Adipocyte (in vitro differentiated cells): ENCODE data around the gene DNAJB1.

Source experiments
- DNase-seq: peaks from one replicate; pipeline ENCODE4 v3.0.0-alpha.2; 2015; ENCODE audit warnings: low read depth
- H3K27me3 ChIP-seq: replicated peaks from 2 replicates; pipeline ENCODE4 v1.7.0; 2013; ENCODE audit warnings: mild to moderate bottlenecking, low read length, moderate library complexity; ENCODE audit not compliant: control insufficient read depth, insufficient read depth
- H3K36me3 ChIP-seq: 2 replicates; pipeline ENCODE4 v1.7.0; 2013; ENCODE audit warnings: low read length, mild to moderate bottlenecking, moderate library complexity; ENCODE audit not compliant: control insufficient read depth, insufficient read depth, severe bottlenecking
- H3K4me1 ChIP-seq: 2 replicates; pipeline ENCODE4 v1.7.0; 2013; ENCODE audit warnings: mild to moderate bottlenecking, low read length, moderate library complexity; ENCODE audit not compliant: control insufficient read depth, insufficient read depth
- H3K4me3 ChIP-seq: 2 replicates; pipeline ENCODE4 v1.7.0; 2013; ENCODE audit warnings: mild to moderate bottlenecking, low read length, moderate library complexity
- H3K9ac ChIP-seq: 2 replicates; pipeline ENCODE4 v1.7.0; 2013; ENCODE audit warnings: mild to moderate bottlenecking, low read length, moderate library complexity
- H3K9me3 ChIP-seq: 2 replicates; pipeline ENCODE4 v1.7.0; 2013; ENCODE audit warnings: mild to moderate bottlenecking, low read length, moderate library complexity; ENCODE audit not compliant: control insufficient read depth

DNAJB1 gene

DNA sequence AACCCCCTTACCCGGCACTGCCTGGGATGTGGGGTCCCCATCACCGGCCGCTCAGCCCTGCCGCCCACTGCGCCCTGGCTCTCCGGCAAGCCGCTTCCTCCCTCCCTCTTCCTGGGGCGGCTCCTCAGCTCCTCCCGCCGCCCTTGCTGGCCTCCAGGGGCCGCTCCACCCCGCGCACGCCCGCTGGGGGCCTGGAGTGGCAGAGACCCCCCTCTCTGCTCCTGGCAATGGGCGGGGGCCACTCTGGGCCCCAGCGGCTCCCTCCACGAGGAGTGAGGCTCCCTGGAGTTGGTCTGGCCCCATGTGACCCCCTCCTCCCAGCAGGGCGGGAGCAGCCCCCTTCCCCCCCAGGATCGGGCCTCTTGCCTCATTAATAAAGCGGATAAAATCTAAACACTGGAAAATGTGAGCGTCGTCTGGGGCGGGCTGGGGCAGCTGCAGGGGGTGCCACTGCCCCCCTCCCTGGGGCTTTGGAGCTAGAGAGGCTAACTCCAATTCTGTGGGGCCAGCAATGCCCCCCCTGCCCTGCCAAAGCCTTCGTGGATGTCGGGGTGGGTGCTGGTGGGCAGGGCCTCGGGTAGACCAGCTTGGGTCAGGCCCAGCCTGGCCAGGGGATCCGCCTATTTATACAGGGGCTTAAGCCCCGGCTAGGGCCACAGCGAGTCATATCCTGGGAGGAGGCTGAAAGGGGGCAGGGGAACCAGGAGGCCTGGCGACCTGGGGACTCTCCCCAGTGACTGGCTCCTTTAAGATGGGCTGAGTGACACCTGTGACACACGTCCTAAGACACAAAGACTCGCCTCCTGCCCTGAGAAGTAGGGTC is 42.7 kb downstream of the DNAJB1 start, which contains the start of gene PTGER1:
Gene PTGER1, minus strand, starts transcription at position 104 of the 823 bp plus-strand sequence. CDS start 1,034 bp downstream, outside the sequence.
- H3K9me3 ChIP-seq, result no peaks in the 10 kb centered on the region
- no peak within 1 kb of the TSS for H3K4me3 ChIP-seq
- peaks cover 13% of the 10 kb centered on the region for H3K4me1 ChIP-seq
- peaks cover 24% of the 10 kb centered on the region for H3K36me3 ChIP-seq
- no peak within 1 kb of the TSS for H3K9ac ChIP-seq
- no peaks in the 10 kb centered on the region for H3K27me3 ChIP-seq
- DNase-seq, result peak; percentile 39

DNA sequence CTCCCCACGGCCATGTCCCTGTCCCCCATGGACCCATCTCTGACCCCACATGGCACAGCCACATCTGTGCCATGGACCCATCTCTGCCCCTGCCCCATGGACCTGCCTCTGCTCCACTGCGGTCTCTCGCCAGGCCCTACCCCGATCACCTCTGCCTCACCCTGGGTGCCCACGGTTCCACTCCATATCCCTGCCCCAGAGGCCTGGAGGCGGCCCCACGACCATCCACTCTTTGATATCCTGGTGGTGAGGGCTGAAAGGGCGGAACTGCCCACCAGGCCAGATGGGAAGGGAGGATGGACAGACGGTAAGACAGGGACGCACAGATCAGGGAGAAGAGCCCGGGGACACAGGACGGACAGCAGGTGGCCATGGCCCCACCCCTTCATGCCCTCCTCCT is 43.4 kb downstream of the DNAJB1 start:
- no peak for DNase-seq
- H3K36me3 ChIP-seq, result peaks cover 27% of the 10 kb centered on the region
- no peaks in the 10 kb centered on the region for H3K27me3 ChIP-seq
- H3K9me3 ChIP-seq, result no peaks in the 10 kb centered on the region
- H3K4me3 ChIP-seq, result no peak overlapping the region
- H3K4me1 ChIP-seq, result peaks cover 13% of the 10 kb centered on the region
- no peak overlapping the region for H3K9ac ChIP-seq

DNA sequence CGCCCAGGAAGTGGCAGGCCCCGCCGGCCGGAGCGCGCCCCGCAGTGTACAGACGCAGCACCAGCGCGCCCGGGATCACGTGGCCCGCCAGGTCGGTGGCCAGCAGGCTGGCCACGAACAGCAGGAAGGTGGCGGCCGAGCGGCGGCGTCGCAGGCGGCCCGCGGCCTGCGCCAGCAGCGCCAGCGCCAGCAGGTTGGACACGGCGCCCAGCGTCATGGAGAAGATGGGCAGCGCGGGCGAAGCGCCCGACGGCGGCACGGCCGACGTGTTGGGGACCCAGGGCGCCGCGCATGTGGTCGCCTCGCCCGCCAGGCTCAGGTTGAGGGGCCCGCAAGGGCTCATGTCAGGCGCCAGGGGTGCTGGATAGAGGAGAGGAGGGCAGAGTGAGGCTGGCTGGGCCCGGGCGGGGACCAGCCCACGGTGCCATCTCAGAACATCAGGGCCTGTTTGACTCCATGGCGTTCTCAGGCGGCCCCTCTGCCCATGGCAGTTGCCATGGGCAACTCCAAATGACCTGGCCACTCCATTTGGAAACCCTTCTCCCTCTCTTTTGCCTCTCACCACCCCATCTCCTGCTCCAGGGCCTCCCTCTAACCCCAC is 44.1 kb downstream of the DNAJB1 start:
- Histone ChIP-seq H3K4me3 (no peak overlapping the region), H3K9me3 (no peaks in the 10 kb centered on the region), H3K27me3 (no peaks in the 10 kb centered on the region), H3K9ac (no peak overlapping the region), H3K4me1 (peaks cover 13% of the 10 kb centered on the region), H3K36me3 (peaks cover 24% of the 10 kb centered on the region)
- no peak for DNase-seq

DNA sequence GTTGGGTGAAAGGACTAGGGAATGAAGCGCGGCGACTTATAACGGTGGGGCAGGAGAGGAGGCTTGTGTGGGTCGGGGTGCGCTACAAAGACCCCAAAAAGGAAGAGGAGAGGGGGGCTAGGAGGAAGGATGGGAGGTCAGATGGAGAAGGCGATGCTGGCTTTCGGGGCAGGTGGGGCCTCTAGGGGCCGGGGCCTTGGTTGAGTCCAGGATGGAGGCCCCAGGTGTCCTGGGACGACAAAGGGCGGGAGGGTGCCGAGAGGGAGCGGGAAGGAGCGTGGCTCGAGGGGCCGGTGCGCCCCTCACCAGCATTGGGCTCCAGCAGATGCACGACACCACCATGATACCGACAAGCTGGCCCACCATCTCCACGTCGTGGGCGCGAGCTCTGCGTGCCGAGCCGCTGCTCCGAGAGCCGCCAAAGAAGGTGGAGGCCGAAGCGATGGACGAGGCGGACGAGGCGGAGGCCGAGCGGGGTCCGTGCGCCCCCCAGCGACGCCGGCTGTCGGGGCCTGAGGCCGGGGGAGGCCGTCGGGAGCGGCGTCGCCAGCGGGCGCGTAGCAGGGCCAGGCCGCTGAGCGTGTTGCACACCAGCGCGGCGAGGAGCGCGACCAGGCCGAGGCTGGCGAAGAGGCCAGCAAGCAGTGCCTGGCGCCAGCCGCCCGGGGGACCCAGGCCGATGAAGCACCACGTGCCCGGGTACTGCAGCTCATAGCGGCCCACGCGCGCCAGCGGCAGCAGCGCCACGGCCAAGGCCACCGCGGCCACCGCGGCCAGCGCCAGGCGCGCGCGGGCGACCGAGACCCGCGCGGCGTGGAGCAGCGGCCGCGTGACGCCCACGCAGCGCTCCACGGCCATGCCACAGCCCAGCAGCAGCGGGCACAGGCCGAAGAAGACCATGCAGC is 44.9 kb downstream of the DNAJB1 start:
- Histone ChIP-seq H3K9ac (no peak overlapping the region), H3K4me1 (peaks cover 13% of the 10 kb centered on the region), H3K36me3 (peaks cover 17% of the 10 kb centered on the region)

DNA sequence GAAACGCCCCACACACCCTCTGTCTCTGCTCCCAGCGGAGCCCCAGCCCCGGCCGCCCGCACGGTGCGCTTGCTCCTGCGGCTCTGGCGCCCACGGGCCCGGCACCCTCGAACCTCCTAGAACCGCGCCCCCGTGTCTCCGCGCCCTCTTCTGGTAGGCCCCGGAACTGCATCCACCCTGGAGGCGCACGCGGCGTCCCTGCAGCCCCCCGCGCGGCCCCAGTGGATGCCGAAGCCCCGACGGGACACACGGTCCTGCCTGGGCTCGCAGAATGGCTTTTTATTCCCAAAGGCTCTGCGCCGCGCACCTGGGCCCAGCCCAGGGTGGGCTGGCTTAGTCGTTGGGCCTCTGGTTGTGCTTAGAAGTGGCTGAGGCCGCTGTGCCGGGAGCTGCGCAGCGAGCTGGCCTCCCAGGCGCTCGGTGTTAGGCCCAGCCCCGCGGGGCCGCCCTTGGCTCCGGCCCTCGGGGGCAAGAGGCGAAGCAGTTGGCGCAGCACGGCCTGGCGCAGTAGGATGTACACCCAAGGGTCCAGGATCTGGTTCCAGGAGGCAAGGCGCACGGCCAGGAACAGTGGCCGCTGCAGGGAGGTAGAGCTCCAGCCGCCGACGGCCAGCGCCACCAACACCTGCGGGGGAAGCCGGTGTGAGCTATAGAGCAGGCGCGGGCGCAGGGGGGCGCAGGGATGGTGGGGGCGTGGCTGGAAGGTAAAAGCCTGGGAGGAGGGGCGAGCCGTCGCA is 45.8 kb downstream of the DNAJB1 start:
- DNase-seq, result peak; percentile 84
- Histone ChIP-seq H3K27me3 (no peaks in the 10 kb centered on the region), H3K4me1 (peaks cover 12% of the 10 kb centered on the region), H3K9me3 (no peaks in the 10 kb centered on the region), H3K36me3 (peaks cover 18% of the 10 kb centered on the region), H3K9ac (no peak overlapping the region), H3K4me3 (no peak overlapping the region)

More for the DNA sequence above, 44.9 kb downstream of the DNAJB1 start:
- no peak overlapping the region for H3K4me3 ChIP-seq
- no peaks in the 10 kb centered on the region for H3K27me3 ChIP-seq
- no peak for DNase-seq
- no peaks in the 10 kb centered on the region for H3K9me3 ChIP-seq

DNA sequence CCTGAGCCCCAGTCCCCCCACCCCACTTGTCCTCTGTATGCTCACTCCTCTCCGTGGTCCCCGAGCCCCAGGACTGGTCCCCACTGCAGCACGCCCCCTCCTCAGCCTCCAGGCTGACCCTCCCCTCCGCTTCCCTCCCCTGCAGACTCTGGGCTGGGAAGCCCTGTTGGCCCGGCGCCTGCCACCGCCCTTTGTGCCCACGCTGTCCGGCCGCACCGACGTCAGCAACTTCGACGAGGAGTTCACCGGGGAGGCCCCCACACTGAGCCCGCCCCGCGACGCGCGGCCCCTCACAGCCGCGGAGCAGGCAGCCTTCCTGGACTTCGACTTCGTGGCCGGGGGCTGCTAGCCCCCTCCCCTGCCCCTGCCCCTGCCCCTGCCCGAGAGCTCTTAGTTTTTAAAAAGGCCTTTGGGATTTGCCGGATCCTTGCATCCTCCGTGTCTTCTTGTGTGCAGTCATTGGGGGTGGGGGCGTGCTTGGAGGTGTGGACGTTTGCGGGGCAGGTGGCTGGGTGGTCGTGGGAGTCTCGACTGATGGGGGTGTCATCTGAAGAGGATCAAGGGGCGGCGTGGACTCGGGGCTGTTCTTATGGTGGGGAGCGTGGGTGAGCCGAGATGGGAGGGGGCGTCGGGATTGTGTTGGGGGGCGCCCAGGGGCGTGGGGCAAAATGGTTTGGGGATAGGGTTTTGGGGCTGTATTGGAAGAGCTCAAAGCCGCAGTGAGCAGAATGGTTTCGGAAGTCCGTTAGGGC is 46.6 kb downstream of the DNAJB1 start:
- H3K9ac ChIP-seq, result no peak overlapping the region
- H3K27me3 ChIP-seq, result no peaks in the 10 kb centered on the region
- H3K4me3 ChIP-seq, result no peak overlapping the region
- H3K36me3 ChIP-seq, result peaks cover 18% of the 10 kb centered on the region
- H3K9me3 ChIP-seq, result no peaks in the 10 kb centered on the region
- peaks cover 5% of the 10 kb centered on the region for H3K4me1 ChIP-seq
- DNase-seq, result no peak

DNA sequence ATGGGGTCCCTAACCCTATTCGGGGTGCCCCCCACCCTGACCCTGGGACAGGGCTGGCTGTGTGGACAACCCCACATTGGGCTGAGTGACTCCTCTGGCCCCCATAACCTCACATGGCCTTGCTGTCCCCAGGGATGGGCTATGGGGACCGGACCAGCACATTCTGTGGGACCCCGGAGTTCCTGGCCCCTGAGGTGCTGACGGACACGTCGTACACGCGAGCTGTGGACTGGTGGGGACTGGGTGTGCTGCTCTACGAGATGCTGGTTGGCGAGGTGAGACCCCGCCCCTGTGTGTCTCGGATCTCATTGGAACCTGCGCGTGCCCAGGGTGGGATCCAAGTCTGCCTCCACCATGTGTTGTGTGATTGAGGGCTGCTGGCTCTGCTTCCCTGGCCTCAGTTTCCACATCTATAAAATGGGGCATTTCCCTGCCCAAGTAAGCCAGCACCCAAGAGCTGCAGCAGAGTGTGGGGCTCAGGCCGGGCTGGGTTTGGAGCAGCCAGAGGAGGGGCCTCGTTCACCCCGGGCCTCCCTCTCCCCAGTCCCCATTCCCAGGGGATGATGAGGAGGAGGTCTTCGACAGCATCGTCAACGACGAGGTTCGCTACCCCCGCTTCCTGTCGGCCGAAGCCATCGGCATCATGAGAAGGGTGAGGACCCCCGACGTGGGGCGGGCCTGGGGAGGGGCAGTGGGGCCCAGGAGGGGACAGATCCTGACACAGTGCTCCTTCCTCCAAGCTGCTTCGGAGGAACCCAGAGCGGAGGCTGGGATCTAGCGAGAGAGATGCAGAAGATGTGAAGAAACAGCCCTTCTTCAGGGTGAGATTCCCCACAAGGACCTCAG is 47.9 kb downstream of the DNAJB1 start:
- Histone ChIP-seq H3K36me3 (peaks cover 18% of the 10 kb centered on the region), H3K9me3 (no peaks in the 10 kb centered on the region), H3K4me1 (peaks cover 3% of the 10 kb centered on the region), H3K27me3 (no peaks in the 10 kb centered on the region), H3K4me3 (no peak overlapping the region), H3K9ac (no peak overlapping the region)
- no peak for DNase-seq

DNA sequence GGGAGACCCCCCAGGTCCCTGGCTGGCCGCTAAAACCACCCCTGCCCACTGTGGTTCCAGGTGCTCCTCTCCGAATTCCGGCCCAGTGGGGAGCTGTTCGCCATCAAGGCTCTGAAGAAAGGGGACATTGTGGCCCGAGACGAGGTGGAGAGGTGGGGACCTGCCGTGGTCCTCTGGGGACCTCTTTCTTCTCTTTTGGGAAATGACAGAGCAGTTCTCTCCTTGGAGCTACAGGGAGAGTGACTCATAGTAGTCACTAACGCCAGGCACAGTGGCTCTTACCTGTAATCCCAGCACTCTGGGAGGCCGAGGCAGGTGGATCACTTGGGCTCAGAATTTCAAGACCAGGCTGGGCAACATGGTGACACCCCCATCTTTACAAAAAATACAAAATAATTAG is 50.4 kb downstream of the DNAJB1 start:
- no peak for DNase-seq
- Histone ChIP-seq H3K9me3 (no peaks in the 10 kb centered on the region), H3K9ac (no peak overlapping the region), H3K4me3 (no peak overlapping the region), H3K36me3 (peaks cover 35% of the 10 kb centered on the region), H3K4me1 (peaks cover 3% of the 10 kb centered on the region), H3K27me3 (no peaks in the 10 kb centered on the region)

DNA sequence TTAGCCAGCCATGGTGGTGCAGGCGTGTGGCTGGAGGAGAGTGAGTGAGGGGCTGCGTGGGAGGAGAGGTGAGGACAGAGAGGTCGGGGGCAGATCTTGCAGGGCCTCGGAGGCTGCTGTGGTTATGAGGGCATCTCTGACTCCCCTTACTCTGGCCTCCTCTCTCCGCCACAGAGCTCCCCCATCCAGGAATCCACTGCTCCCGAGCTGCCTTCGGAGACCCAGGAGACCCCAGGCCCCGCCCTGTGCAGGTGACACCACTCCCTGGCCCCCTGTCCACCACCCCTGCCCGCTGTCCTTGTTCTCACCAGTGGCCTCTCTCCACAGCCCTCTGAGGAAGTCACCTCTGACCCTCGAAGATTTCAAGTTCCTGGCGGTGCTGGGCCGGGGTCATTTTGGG is 50.8 kb downstream of the DNAJB1 start:
- Histone ChIP-seq H3K27me3 (no peaks in the 10 kb centered on the region), H3K4me3 (no peak overlapping the region), H3K4me1 (peaks cover 3% of the 10 kb centered on the region), H3K9me3 (no peaks in the 10 kb centered on the region), H3K36me3 (peaks cover 35% of the 10 kb centered on the region), H3K9ac (no peak overlapping the region)
- DNase-seq, result no peak
